Transverse colon (tissue), 3 donors: Measurements from ENCODE around the gene KRI1.

ENCODE experiments used
- EP300 ChIP-seq: sonication (generic); formaldehyde crosslinking; IDR thresholded peaks from one replicate; pipeline ENCODE4 v1.6.1; 2017; ENCODE audit warnings: antibody characterized with exemption, low read depth
- TF ChIP-seq, protein P1 (sequence below), 5 experiments: fragments of 200-600 bp in 3 of 5; fragments of 450-650 bp in 2 of 5; sonication (generic) in 3 of 5; IDR thresholded peaks; 1 replicate in 2 of 5; 2 replicates in 3 of 5; pipeline ENCODE4 v1.5.1; 2016 to 2017; ENCODE audit warnings: antibody characterized with exemption in 5 of 5, inconsistent platforms in 3 of 5, mild to moderate bottlenecking in 2 of 5, moderate library complexity in 1 of 5

DNA sequence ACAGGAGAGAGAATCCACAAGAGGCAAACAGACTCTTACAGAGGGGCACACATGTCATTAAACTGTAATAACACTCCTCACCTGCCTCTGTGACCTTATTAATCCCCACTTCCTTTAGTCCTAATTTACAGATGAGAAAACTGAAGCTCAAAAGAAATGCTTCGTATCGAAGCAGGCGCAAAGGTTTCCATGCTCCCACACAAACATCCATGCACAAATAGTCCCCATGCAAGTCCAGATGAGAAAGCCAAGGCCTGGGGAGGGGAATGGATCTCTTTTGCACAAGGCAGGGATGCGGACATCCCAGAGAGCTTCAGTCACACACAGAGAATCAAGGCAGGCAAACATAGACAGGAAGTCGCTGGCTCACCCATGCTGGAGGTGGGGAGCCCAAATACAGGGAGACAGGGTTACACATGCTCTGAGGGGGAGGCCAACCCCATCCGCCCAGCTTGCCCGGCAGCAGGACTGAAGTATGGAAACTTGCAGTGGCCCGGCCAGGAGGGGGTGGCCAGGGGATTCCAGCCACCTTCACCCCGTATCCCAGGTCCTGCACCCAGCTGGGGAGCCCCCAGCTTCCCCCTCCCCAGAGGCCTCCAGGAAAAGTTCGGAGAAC, 49.0 kb downstream of the KRI1 start:
- TF ChIP-seq, protein P1, sequence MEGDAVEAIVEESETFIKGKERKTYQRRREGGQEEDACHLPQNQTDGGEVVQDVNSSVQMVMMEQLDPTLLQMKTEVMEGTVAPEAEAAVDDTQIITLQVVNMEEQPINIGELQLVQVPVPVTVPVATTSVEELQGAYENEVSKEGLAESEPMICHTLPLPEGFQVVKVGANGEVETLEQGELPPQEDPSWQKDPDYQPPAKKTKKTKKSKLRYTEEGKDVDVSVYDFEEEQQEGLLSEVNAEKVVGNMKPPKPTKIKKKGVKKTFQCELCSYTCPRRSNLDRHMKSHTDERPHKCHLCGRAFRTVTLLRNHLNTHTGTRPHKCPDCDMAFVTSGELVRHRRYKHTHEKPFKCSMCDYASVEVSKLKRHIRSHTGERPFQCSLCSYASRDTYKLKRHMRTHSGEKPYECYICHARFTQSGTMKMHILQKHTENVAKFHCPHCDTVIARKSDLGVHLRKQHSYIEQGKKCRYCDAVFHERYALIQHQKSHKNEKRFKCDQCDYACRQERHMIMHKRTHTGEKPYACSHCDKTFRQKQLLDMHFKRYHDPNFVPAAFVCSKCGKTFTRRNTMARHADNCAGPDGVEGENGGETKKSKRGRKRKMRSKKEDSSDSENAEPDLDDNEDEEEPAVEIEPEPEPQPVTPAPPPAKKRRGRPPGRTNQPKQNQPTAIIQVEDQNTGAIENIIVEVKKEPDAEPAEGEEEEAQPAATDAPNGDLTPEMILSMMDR (IDR thresholded peaks at IDR 0.05): no peak
- no peak for TF ChIP-seq EP300
